Stomach (tissue), 9 donors: ENCODE results near the gene POLR1H. TPM values are rescaled to one million over a fixed set of nuclear protein-coding genes. Genes with fewer than 3 reads are reported as not detected.

Experiments
- DNase-seq, 2 donors: peaks; one replicate each; pipeline versions ENCODE4 v3.0.0 to v3.0.0-alpha.2; 2013 to 2019
- H3K27ac ChIP-seq, 5 donors: fragments of 200-600 bp in 4 of 5; sonication (generic) in 4 of 5; one replicate each; pipeline ENCODE4 v1.5.1; 2013 to 2019; ENCODE audit warnings: mild to moderate bottlenecking in 1 of 5, moderate library complexity in 1 of 5
- H3K27me3 ChIP-seq, 3 donors: fragments of 200-600 bp; sonication (generic); one replicate each; pipeline ENCODE4 v1.5.1; 2017 to 2019; ENCODE audit warnings: mixed run types in 1 of 3
- H3K36me3 ChIP-seq, 4 donors: fragments of 200-600 bp; sonication (generic); 1 replicate in 3 of 4; 2 replicates in 1 of 4; pipeline ENCODE4 v1.5.1; 2016 to 2019
- H3K4me1 ChIP-seq, 4 donors: fragments of 200-600 bp; sonication (generic); one replicate each; pipeline ENCODE4 v1.5.1; 2016 to 2019
- H3K4me3 ChIP-seq, 4 donors: fragments of 200-600 bp; sonication (generic) in 3 of 4; one replicate each; pipeline ENCODE4 v1.5.1; 2016 to 2019; ENCODE audit warnings: mild to moderate bottlenecking in 1 of 4
- H3K9me3 ChIP-seq, 4 donors: fragments of 200-600 bp; sonication (generic); one replicate each; pipeline ENCODE4 v1.5.1; 2016 to 2019
- EP300 ChIP-seq: sonication (generic); formaldehyde crosslinking; IDR thresholded peaks from one replicate; pipeline ENCODE4 v1.6.1; 2017; ENCODE audit warnings: antibody characterized with exemption
- POLR2A ChIP-seq, 4 donors: fragments of 450-650 bp; IDR thresholded peaks; one replicate each; pipeline ENCODE4 v1.6.1; 2016; ENCODE audit warnings: antibody characterized with exemption in 4 of 4, control low read depth in 2 of 4, mild to moderate bottlenecking in 1 of 4, moderate library complexity in 1 of 4
- POLR2AphosphoS5 ChIP-seq, 3 donors: sonication (generic); formaldehyde crosslinking; IDR thresholded peaks; one replicate each; pipeline ENCODE4 v1.6.1; 2016; ENCODE audit warnings: antibody characterized with exemption in 3 of 3
- WGBS, 5 donors: extraction: QIAGEN DNeasy Blood & Tissue Kit in 3 of 5; methylation state at CpG; one replicate each; pipeline versions ENCODE4 v1.1.5 to v1.1.7; 2013 to 2018; 5-methylcytosine and 5-hydroxymethylcytosine counted together
- intact Hi-C: fragments of 100-400 bp; cut with DNase I; formaldehyde crosslinking; loops from one replicate; pipeline ENCODE4 v1.15.1; 2023; ENCODE audit warnings: low total_unique reads
- polyA plus RNA-seq, 3 donors: library from polyadenylated mRNA; stranded (reverse); fragments of 200-250 nt; gene quantifications; one replicate each; pipeline ENCODE4 v1.2.3, GENCODE V29; 2013
- total RNA-seq, 5 donors: library from RNA; depleted of rRNA; stranded (reverse); fragments of >200 nt; gene quantifications; one replicate each; pipeline versions ENCODE4 v1.1.0 to v1.2.3, GENCODE V29; 2014 to 2016
- TF ChIP-seq, protein P1 (sequence below), 7 experiments: fragments of 450-650 bp in 4 of 7; fragments of 200-600 bp in 3 of 7; sonication (generic) in 3 of 7; IDR thresholded peaks; one replicate each; pipeline ENCODE4 v1.5.1; 2016 to 2019; ENCODE audit warnings: antibody characterized with exemption in 7 of 7, control low read depth in 2 of 7, mild to moderate bottlenecking in 1 of 7
- donor health status: healthy with polysubstance abuse.
- donor health status: Bipolar disorder and iron deficiency.
- donor health status: healthy.

POLR1H gene
- total and polyA plus RNA-seq, 8 donors = 4.1 to 65.1 (median 34.1) TPM

DNA sequence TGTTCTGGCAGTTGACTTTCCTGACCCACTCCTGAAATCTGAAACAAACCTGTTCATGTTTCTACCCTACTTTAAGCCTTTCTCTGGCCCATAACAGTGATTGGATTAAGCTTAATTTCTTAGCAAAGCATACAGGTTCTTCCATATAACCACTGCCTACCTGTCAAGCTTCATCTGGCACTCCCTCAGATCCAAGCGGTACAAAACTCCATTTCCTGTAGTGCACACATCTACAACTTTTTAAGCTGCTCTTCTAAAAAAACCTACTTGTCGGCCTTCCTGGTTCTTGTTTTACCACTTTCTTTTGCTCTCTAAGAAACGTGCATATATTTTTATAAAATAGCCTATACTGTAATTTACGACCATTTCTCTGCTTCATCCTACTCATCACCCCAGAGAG lies 5.0 kb downstream of the POLR1H start:
- H3K4me1 ChIP-seq = peaks cover 25 to 59% (median 35%) of the 10 kb centered on the region in 4 donors
- H3K27ac ChIP-seq = peak overlapping the region; percentile 55 to 95 (median 93)
- H3K4me3 ChIP-seq = peak overlapping the region; percentile 66 to 75 (median 68)
- intact Hi-C loops = no loop called here
- DNase-seq = peak in 1 of 2 donors; percentile 48
- H3K9me3 ChIP-seq = no peaks in the 10 kb centered on the region
- TF ChIP-seq POLR2AphosphoS5 (IDR thresholded peaks at IDR 0.05) (no peak), POLR2A (IDR thresholded peaks at IDR 0.05) (no peak), EP300 (no peak)
- TF ChIP-seq, protein P1, sequence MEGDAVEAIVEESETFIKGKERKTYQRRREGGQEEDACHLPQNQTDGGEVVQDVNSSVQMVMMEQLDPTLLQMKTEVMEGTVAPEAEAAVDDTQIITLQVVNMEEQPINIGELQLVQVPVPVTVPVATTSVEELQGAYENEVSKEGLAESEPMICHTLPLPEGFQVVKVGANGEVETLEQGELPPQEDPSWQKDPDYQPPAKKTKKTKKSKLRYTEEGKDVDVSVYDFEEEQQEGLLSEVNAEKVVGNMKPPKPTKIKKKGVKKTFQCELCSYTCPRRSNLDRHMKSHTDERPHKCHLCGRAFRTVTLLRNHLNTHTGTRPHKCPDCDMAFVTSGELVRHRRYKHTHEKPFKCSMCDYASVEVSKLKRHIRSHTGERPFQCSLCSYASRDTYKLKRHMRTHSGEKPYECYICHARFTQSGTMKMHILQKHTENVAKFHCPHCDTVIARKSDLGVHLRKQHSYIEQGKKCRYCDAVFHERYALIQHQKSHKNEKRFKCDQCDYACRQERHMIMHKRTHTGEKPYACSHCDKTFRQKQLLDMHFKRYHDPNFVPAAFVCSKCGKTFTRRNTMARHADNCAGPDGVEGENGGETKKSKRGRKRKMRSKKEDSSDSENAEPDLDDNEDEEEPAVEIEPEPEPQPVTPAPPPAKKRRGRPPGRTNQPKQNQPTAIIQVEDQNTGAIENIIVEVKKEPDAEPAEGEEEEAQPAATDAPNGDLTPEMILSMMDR (IDR thresholded peaks at IDR 0.05) = no peak
- WGBS, 5 donors = 7 to 16% (median 8%) methylated on average over 4 of the region's 4 CpGs
- peaks cover 13 to 36% (median 34%) of the 10 kb centered on the region in 4 donors for H3K36me3 ChIP-seq
- peaks cover 0 to 7% (median 0%) of the 10 kb centered on the region in 3 donors for H3K27me3 ChIP-seq

DNA sequence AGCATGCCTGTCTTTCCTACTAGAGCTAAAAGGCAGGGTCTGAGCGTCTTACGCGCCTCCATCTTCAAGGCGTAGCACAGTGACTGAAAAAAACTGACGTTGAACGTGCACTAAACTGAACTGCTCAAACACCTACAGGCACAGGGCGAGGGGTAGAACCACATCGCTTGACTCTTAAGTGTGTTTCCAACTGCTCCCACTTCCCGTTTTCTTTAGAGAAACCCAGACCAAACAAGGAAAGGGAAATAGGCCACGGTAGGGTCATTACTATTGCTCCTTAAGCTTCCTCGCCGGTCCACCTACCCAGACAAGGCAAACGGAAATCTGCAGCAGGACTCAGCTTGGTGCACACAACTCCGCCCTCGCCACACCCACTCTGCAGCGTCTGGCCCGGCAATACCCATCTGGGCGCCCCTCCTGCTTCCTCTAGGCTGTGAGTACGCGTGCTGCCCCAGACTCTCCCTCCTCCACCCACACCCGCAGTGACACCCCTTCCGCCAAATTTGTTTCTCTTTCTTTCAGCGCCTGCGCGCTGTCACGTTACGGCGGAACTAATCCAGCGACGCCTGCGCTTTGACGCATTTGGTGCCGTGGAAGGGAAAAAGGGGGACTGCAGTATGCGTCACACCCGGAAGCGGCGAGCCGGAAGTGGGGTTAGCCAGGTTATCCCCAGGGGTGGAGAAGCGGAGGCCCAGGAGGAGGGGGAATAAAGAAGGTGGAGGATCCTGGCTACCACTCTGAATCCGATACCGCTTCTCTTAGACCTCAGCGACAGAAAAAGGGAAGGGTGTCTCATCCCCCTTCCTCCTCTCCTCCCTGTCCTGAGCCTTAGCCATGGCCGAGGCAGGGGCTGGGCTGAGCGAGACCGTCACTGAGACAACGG lies 5.8 kb downstream of the POLR1H start, which contains the start of gene PPP1R11:
Gene PPP1R11 (plus strand): TSS at position 622 of the 883 bp plus-strand sequence. CDS start 213 bp downstream, at position 835.
- peaks cover 13 to 40% (median 37%) of the 10 kb centered on the region in 4 donors for H3K36me3 ChIP-seq
- intact Hi-C loops = no loop called here
- H3K9me3 ChIP-seq = no peaks in the 10 kb centered on the region
- TF ChIP-seq POLR2AphosphoS5 (IDR thresholded peaks at IDR 0.05) (peak; percentile 82 to 94 (median 88)), POLR2A (IDR thresholded peaks at IDR 0.05) (peak in 2 of 4 donors; percentile 85 to 89), EP300 (peak; percentile 5)
- TF ChIP-seq, protein P1 (IDR thresholded peaks at IDR 0.05) = no peak
- WGBS, 5 donors = 0% methylated on average over 36 to 46 of the region's 46 CpGs
- H3K4me1 ChIP-seq = peaks cover 24 to 65% (median 41%) of the 10 kb centered on the region in 4 donors
- peak within 1 kb of the TSS; percentile 66 to 75 (median 68) for H3K4me3 ChIP-seq
- peaks cover 0 to 14% (median 0%) of the 10 kb centered on the region in 3 donors for H3K27me3 ChIP-seq
- H3K27ac ChIP-seq = peak within 1 kb of the TSS; percentile 85 to 95 (median 93)
- peak; percentile 98 to 100 for DNase-seq

DNA sequence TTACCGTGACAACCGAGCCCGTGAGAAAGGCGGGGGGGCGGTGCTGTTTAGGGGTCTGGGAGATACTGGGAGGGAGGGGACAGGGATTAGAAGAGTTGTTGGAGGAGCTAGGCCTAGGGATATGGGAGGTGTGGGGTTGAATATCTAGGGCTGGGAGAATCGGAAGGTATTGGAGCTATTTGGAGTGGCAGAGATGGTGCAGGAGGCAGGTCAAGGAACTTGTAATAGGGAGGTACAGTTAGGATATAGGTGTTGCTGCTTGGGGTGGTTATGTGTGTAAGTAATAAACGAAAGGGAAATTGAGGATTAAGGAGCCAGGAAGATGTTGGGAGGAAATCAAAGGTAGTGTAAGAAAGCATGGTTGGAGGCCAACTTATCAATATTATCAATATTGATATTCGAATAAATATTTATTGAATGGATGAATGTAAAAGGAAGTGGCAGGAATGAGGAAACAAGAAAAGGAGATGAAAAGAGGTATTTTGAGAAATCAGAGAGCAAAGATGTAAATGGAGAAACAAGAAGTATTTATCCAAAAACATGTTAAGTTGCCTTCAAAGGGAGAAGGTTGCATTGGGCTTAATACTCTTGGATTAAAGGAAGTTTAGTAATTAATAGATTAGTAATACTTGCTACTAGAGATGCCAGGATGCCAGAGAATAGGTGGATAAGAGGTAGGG lies 6.5 kb downstream of the POLR1H start:
- H3K27ac ChIP-seq = peak overlapping the region; percentile 71 to 95 (median 93)
- WGBS, 5 donors = 5 to 12% (median 9%) methylated on average over 8 of the region's 8 CpGs
- peak overlapping the region; percentile 66 to 75 (median 68) for H3K4me3 ChIP-seq
- TF ChIP-seq, protein P1 (IDR thresholded peaks at IDR 0.05) = no peak
- TF ChIP-seq EP300 = no peak
- TF ChIP-seq POLR2A (IDR thresholded peaks at IDR 0.05) = no peak
- no peak for TF ChIP-seq POLR2AphosphoS5 (IDR thresholded peaks at IDR 0.05)
- H3K36me3 ChIP-seq = peaks cover 13 to 40% (median 37%) of the 10 kb centered on the region in 4 donors
- H3K27me3 ChIP-seq = peaks cover 0 to 22% (median 0%) of the 10 kb centered on the region in 3 donors
- H3K9me3 ChIP-seq = no peaks in the 10 kb centered on the region
- H3K4me1 ChIP-seq = peaks cover 18 to 60% (median 34%) of the 10 kb centered on the region in 4 donors
- no peak for DNase-seq
- intact Hi-C loops = no loop called here
